HepG2 (cell line): ENCODE measurements around the gene PYGB. TPM values are rescaled to one million over a fixed set of nuclear protein-coding genes. Genes with fewer than 3 reads are reported as not detected.
A peak's percentile ranks its signal among the peaks of the same experiment; 100 is the strongest.

Experiments used
- ATAC-seq: fragments of 200-7000 bp; cut with Tn5 transposase; 3 replicates; pipeline ENCODE4 v1.9.1; 2020; ENCODE audit warnings: mild to moderate bottlenecking, moderate library complexity
- BruUV-seq: library from RNA; stranded (reverse); fragments of 400-500 nt; replicated peaks from 2 replicates; lab custom pipeline; 2021; lab: Mats Ljungman, UMichigan
- CTCF ChIA-PET: fragments of 300-600 bp; formaldehyde crosslinking; extraction: SDS; loops from one replicate; lab custom pipeline; 2021; ENCODE audit warnings: low total read pairs, inconsistent platforms, low intra/inter-chr PET ratio; lab: Yijun Ruan, JAX
- POLR2A ChIA-PET: fragments of 350-600 bp; sonication (Branson Sonifier 250); formaldehyde crosslinking; loops from one replicate; lab custom pipeline; 2020; ENCODE audit warnings: antibody characterized with exemption, inconsistent platforms; lab: Yijun Ruan, JAX
- DNase-seq: peaks from one replicate; pipeline ENCODE4 v3.0.0-alpha.2; 2015; ENCODE audit warnings: low spot score
- FAIRE-seq: peaks from 3 replicates; lab custom pipeline; 2011; peaks lifted over from hg19 to GRCh38; lab: Jason Lieb, UNC
- H2AFZ ChIP-seq: one replicate; pipeline ENCODE4 v1.6.1; 2011; ENCODE audit warnings: low read length, inconsistent platforms
- H3K27ac ChIP-seq: fragments of 300-600 bp; 3 replicates; pipeline ENCODE4 v1.8.0; 2011; ENCODE audit warnings: mixed run types, mild to moderate bottlenecking, mixed read lengths, low read length, inconsistent platforms; ENCODE audit not compliant: insufficient read depth; ENCODE audit errors: extremely low read length
- H3K27me3 ChIP-seq, 2 experiments: fragments of 200-600 bp in 1 of 2; 2 replicates in 1 of 2; 3 replicates in 1 of 2; pipeline versions ENCODE4 v1.6.0 to v1.8.0; 2011; ENCODE audit warnings: low read length in 2 of 2, mild to moderate bottlenecking in 2 of 2, moderate library complexity in 2 of 2, inconsistent platforms in 1 of 2; ENCODE audit not compliant: insufficient read depth in 2 of 2, control insufficient read depth in 1 of 2
- H3K36me3 ChIP-seq, 2 experiments: fragments of 200-600 bp in 1 of 2; replicated peaks in 1 of 2; 2 replicates in 1 of 2; 3 replicates in 1 of 2; pipeline versions ENCODE4 v1.5.1 to v1.8.0; 2011; ENCODE audit warnings: low read length in 2 of 2, inconsistent platforms in 1 of 2; ENCODE audit not compliant: insufficient read depth in 2 of 2, control insufficient read depth in 1 of 2
- H3K4me1 ChIP-seq: 2 replicates; pipeline ENCODE4 v1.5.1; 2012; ENCODE audit warnings: low read length, inconsistent platforms; ENCODE audit not compliant: insufficient read depth
- H3K4me2 ChIP-seq: 2 replicates; pipeline ENCODE4 v1.6.0; 2011; ENCODE audit warnings: low read depth, low read length, inconsistent platforms
- H3K4me3 ChIP-seq, 3 experiments: fragments of 200-600 bp in 1 of 3; sonication (generic), shearing (Covaris generic) in 1 of 3; replicated peaks in 1 of 3; 2 replicates each; pipeline ENCODE4 v1.5.1; 2011 to 2016; ENCODE audit warnings: low read length in 3 of 3, inconsistent platforms in 2 of 3, low read depth in 2 of 3, mild to moderate bottlenecking in 2 of 3, control low read depth in 1 of 3, mixed read lengths in 1 of 3; ENCODE audit not compliant: insufficient read depth in 1 of 3
- H3K79me2 ChIP-seq: one replicate; pipeline ENCODE4 v1.6.1; 2011; ENCODE audit warnings: low read length, inconsistent platforms; ENCODE audit not compliant: insufficient read depth
- H3K9ac ChIP-seq: 2 replicates; pipeline ENCODE4 v1.6.0; 2011; ENCODE audit warnings: mild to moderate bottlenecking, low read depth, low read length, inconsistent platforms; ENCODE audit not compliant: insufficient read depth
- H3K9me3 ChIP-seq: 2 replicates; pipeline ENCODE4 v1.5.1; 2012; ENCODE audit warnings: mild to moderate bottlenecking, low read length
- H4K20me1 ChIP-seq: 2 replicates; pipeline ENCODE4 v1.6.0; 2011; ENCODE audit warnings: inconsistent platforms, mild to moderate bottlenecking, low read length, moderate library complexity; ENCODE audit not compliant: insufficient read depth
- AGO2 ChIP-seq: fragments of 200-400 bp; formaldehyde crosslinking; optimal IDR thresholded peaks from 2 replicates; pipeline ENCODE3; 2017; ENCODE audit warnings: mild to moderate bottlenecking, low read depth, low read length, moderate library complexity
- AKAP8 ChIP-seq: sonication (generic); formaldehyde crosslinking; IDR thresholded peaks from 2 replicates; pipeline ENCODE4 v1.5.1; 2020; ENCODE audit warnings: mild to moderate bottlenecking, missing genetic modification reagents
- E2F1 ChIP-seq: sonication (generic); formaldehyde crosslinking; IDR thresholded peaks from 2 replicates; pipeline ENCODE4 v1.5.0; 2020; ENCODE audit warnings: missing genetic modification reagents
- FOSL2 ChIP-seq: sonication (generic); formaldehyde crosslinking; IDR thresholded peaks from 2 replicates; pipeline ENCODE4 v1.4.0; 2020; ENCODE audit warnings: missing genetic modification reagents
- HNF4G ChIP-seq, 2 experiments: sonication (generic) in 1 of 2; formaldehyde crosslinking in 1 of 2; IDR thresholded peaks; 2 replicates each; pipeline versions ENCODE4 v1.4.0 to v1.6.1; 2011 to 2020; ENCODE audit warnings: borderline replicate concordance in 2 of 2, low read depth in 2 of 2, mild to moderate bottlenecking in 2 of 2, low read length in 1 of 2, missing genetic modification reagents in 1 of 2, moderate library complexity in 1 of 2
- MEIS2 ChIP-seq: sonication (generic); formaldehyde crosslinking; IDR thresholded peaks from 2 replicates; pipeline ENCODE4 v1.9.0; 2021; ENCODE audit warnings: mild to moderate bottlenecking, missing genetic modification reagents
- NAIF1 ChIP-seq: sonication (generic); formaldehyde crosslinking; IDR thresholded peaks from 2 replicates; pipeline ENCODE4 v1.5.0; 2020; ENCODE audit warnings: mild to moderate bottlenecking, missing genetic modification reagents, borderline replicate concordance
- POLR2A ChIP-seq, 2 experiments: IDR thresholded peaks; 2 replicates each; pipeline ENCODE4 v1.6.1; 2011; ENCODE audit warnings: low read depth in 2 of 2, low read length in 2 of 2, mild to moderate bottlenecking in 1 of 2, moderate library complexity in 1 of 2; ENCODE audit not compliant: insufficient read depth in 1 of 2
- PRDM10 ChIP-seq: sonication (generic); formaldehyde crosslinking; IDR thresholded peaks from 2 replicates; pipeline ENCODE4 v1.4.0; 2020; ENCODE audit warnings: low read depth, missing genetic modification reagents
- PTBP1 ChIP-seq: fragments of 200-400 bp; formaldehyde crosslinking; IDR thresholded peaks from 2 replicates; pipeline ENCODE4 v1.6.1; 2018; ENCODE audit warnings: low read length, low read depth; ENCODE audit not compliant: poor library complexity, severe bottlenecking
- SALL2 ChIP-seq: sonication (generic); formaldehyde crosslinking; IDR thresholded peaks from 2 replicates; pipeline ENCODE4 v1.8.1; 2023; ENCODE audit warnings: mild to moderate bottlenecking, missing genetic modification reagents, inconsistent platforms
- SRSF1 ChIP-seq: fragments of 200-400 bp; formaldehyde crosslinking; optimal IDR thresholded peaks from 2 replicates; pipeline ENCODE3; 2017; ENCODE audit warnings: mild to moderate bottlenecking, low read depth, low read length, moderate library complexity
- ZFP1 ChIP-seq: IDR thresholded peaks from 2 replicates; pipeline ENCODE4 v1.6.1; 2016
- ZNF598 ChIP-seq: sonication (generic); formaldehyde crosslinking; IDR thresholded peaks from 2 replicates; pipeline ENCODE4 v1.5.1; 2020; ENCODE audit warnings: mild to moderate bottlenecking, missing genetic modification reagents, borderline replicate concordance
- ZNF703 ChIP-seq: sonication (generic); formaldehyde crosslinking; IDR thresholded peaks from 2 replicates; pipeline ENCODE4 v1.5.1; 2020; ENCODE audit warnings: missing genetic modification reagents, mild to moderate bottlenecking, moderate library complexity, borderline replicate concordance
- WGBS: methylation state at CpG from one replicate; pipeline ENCODE4 v1.1.6; 2017; ENCODE audit warnings: low lambda C conversion rate; 5-methylcytosine and 5-hydroxymethylcytosine counted together
- in situ Hi-C: cut with HindIII; loops from 2 replicates; pipeline ENCODE4 v1.10.0; 2017; ENCODE audit warnings: low pct_unique_long_range_greater_than_20kb; ENCODE audit not compliant: extremely low pct_ligation_motif_present
- intact Hi-C: fragments of 100-400 bp; cut with micrococcal nuclease; formaldehyde crosslinking; loops from one replicate; pipeline ENCODE4 v1.10.0; 2022; ENCODE audit not compliant: unreplicated experiment
- polyA plus RNA-seq, 8 experiments: library from polyadenylated mRNA; depleted of rRNA in 3 of 8; stranded (reverse) in 7 of 8; unstranded in 1 of 8; fragments of >200 nt; fragmentation: Illumina TruSeq in 4 of 8; extraction: Trizol in 4 of 8; gene quantifications; 2 replicates each; pipeline versions ENCODE4 v1.2.1 to v1.2.3, GENCODE V29; 2011 to 2016; ENCODE audit warnings: low read depth in 4 of 8, missing spikeins in 1 of 8, mixed read lengths in 1 of 8; ENCODE audit not compliant: insufficient read depth in 1 of 8
- total RNA-seq, 5 experiments: library from RNA; depleted of rRNA; stranded (reverse); fragments of >200 nt; fragmentation: Illumina TruSeq; extraction: Trizol; gene quantifications; 2 replicates each; pipeline ENCODE4 v1.2.3, GENCODE V29; 2016; ENCODE audit warnings: low read depth in 1 of 5

The PYGB gene
- total and polyA plus RNA-seq, 2 of the 13 experiments (the other 11 are each of a cell fraction or from before 2014, with no cell fraction given) = 24.2 to 86.3 TPM

GRCh38 chr20:25223765-25224720 is 23.8 kb upstream of the PYGB start:
- peaks cover 9 to 20% of the 10 kb centered on the region in 2 experiments; a peak in 4 of 5 replicates for H3K36me3 ChIP-seq
- H3K9me3 ChIP-seq = no peaks in the 10 kb centered on the region
- no peak overlapping the region for H2AFZ ChIP-seq
- no peak overlapping the region for H3K9ac ChIP-seq
- H3K4me3 ChIP-seq = no peak overlapping the region
- H4K20me1 ChIP-seq = no peaks in the 10 kb centered on the region
- H3K27ac ChIP-seq = peak overlapping the region; percentile 54
- no peaks in the 10 kb centered on the region for H3K79me2 ChIP-seq
- CTCF ChIA-PET = interaction anchor here (1.4 kb wide), 1 partner anchor 24 kb away, joined by 11 read pairs; the partner anchor contains the start of gene PYGB
- intact Hi-C loops = loop anchor here (1.0 to 2.0 kb wide), 2 partner anchors 23 to 29 kb away; partner anchors contain the start of gene ENTPD6
- no peak for FAIRE-seq
- no peak for DNase-seq
- no peak overlapping the region for H3K4me2 ChIP-seq
- peaks cover 48% of the 10 kb centered on the region for H3K4me1 ChIP-seq
- BruUV-seq = no TSS peak
- over 99% methylated on average over 19 of the region's 24 CpGs for WGBS
- in situ Hi-C loops = no loop called here
- POLR2A ChIA-PET = interaction anchor here (2.2 to 6.5 kb wide), 3 partner anchors 9 to 28 kb away, joined by 9 to 72 read pairs (median 15); partner anchors contain the start of genes ENTPD6 and PYGB
- ATAC-seq = no peak
- H3K27me3 ChIP-seq = no peaks in the 10 kb centered on the region
- TF ChIP-seq E2F1 (no peak), AGO2 (peak; percentile 95), AKAP8 (CRISPR knock-in tag) (peak; percentile 75; the same call in 1 of the 2 replicates), SRSF1 (no peak), PRDM10 (no peak), NAIF1 (CRISPR knock-in tag) (no peak), ZFP1 (CRISPR knock-in tag) (no peak), ZNF703 (CRISPR knock-in tag) (no peak), PTBP1 (peak; percentile 72), POLR2A (IDR thresholded peaks at IDR 0.05; ENCODE audit: insufficient read depth in 1 of 2, low read depth in 2 of 2, low read length in 2 of 2) (no peak), SALL2 (CRISPR knock-in tag) (no peak), FOSL2 (no peak), HNF4G (IDR thresholded peaks at IDR 0.05; ENCODE audit: borderline replicate concordance, low read depth, low read length) (no peak), HNF4G (CRISPR knock-in tag; IDR thresholded peaks at IDR 0.05; ENCODE audit: borderline replicate concordance, low read depth) (no peak), MEIS2 (CRISPR knock-in tag) (no peak; the same call in 1 of the 2 replicates), ZNF598 (CRISPR knock-in tag) (no peak)
